Prostate gland (tissue), 2 donors: ENCODE measurements around the gene P2RY6. TPM values are rescaled to one million over a fixed set of nuclear protein-coding genes. Genes with fewer than 3 reads are reported as not detected.

Experiments
- DNase-seq: peaks from one replicate; pipeline ENCODE4 v3.0.0-alpha.2; 2019; ENCODE audit warnings: low spot score
- H3K27ac ChIP-seq, 2 donors: fragments of 200-600 bp; sonication (generic); 2 replicates each; pipeline ENCODE4 v1.5.1; 2017 to 2019
- H3K27me3 ChIP-seq: fragments of 200-600 bp; sonication (generic); replicated peaks from 2 replicates; pipeline ENCODE4 v1.5.1; 2019; ENCODE audit not compliant: insufficient read depth
- H3K36me3 ChIP-seq, 2 donors: fragments of 200-600 bp; sonication (generic); 1 replicate in 1 of 2; 2 replicates in 1 of 2; pipeline versions ENCODE4 v1.5.1 to v1.8.1; 2017 to 2019
- H3K4me1 ChIP-seq: fragments of 200-600 bp; sonication (generic); replicated peaks from 2 replicates; pipeline ENCODE4 v1.5.1; 2019
- H3K4me3 ChIP-seq, 2 donors: fragments of 200-600 bp; sonication (generic); 2 replicates each; pipeline ENCODE4 v1.5.1; 2017 to 2019
- H3K9me3 ChIP-seq: fragments of 200-600 bp; sonication (generic); 2 replicates; pipeline ENCODE4 v1.5.1; 2017
- POLR2A ChIP-seq: fragments of 450-650 bp; IDR thresholded peaks from one replicate; pipeline ENCODE4 v1.6.1; 2016; ENCODE audit warnings: antibody characterized with exemption, mild to moderate bottlenecking
- POLR2AphosphoS5 ChIP-seq: sonication (generic); formaldehyde crosslinking; IDR thresholded peaks from one replicate; pipeline ENCODE4 v1.6.1; 2017; ENCODE audit warnings: antibody characterized with exemption
- WGBS: methylation state at CpG from one replicate; pipeline ENCODE4 v1.1.5; 2018; 5-methylcytosine and 5-hydroxymethylcytosine counted together
- intact Hi-C: fragments of 100-400 bp; cut with DNase I; formaldehyde crosslinking; loops from one replicate; pipeline ENCODE4 v1.14.2; 2022
- total RNA-seq, 2 donors: library from RNA; depleted of rRNA; stranded (reverse); fragments of >200 nt; gene quantifications; one replicate each; pipeline ENCODE4 v1.1.0, GENCODE V29; 2016
- TF ChIP-seq, protein P1 (sequence below), 4 experiments: fragments of 200-600 bp in 2 of 4; fragments of 450-650 bp in 2 of 4; sonication (generic) in 2 of 4; IDR thresholded peaks; 1 replicate in 3 of 4; 2 replicates in 1 of 4; pipeline ENCODE4 v1.5.1; 2016 to 2019; ENCODE audit warnings: antibody characterized with exemption in 4 of 4, mild to moderate bottlenecking in 2 of 4, moderate library complexity in 2 of 4

P2RY6 gene
- total RNA-seq, 2 donors from 2014 or later = 0.64 to 3.5 TPM

- peaks cover 2% of the 10 kb centered on the region for H3K4me1 ChIP-seq
- no peaks in the 10 kb centered on the region for H3K27me3 ChIP-seq
- no peak overlapping the region for H3K27ac ChIP-seq
- H3K9me3 ChIP-seq = no peaks in the 10 kb centered on the region
- H3K4me3 ChIP-seq = no peak overlapping the region
- no peak for DNase-seq
- intact Hi-C loops = no loop called here
- TF ChIP-seq, protein P1, sequence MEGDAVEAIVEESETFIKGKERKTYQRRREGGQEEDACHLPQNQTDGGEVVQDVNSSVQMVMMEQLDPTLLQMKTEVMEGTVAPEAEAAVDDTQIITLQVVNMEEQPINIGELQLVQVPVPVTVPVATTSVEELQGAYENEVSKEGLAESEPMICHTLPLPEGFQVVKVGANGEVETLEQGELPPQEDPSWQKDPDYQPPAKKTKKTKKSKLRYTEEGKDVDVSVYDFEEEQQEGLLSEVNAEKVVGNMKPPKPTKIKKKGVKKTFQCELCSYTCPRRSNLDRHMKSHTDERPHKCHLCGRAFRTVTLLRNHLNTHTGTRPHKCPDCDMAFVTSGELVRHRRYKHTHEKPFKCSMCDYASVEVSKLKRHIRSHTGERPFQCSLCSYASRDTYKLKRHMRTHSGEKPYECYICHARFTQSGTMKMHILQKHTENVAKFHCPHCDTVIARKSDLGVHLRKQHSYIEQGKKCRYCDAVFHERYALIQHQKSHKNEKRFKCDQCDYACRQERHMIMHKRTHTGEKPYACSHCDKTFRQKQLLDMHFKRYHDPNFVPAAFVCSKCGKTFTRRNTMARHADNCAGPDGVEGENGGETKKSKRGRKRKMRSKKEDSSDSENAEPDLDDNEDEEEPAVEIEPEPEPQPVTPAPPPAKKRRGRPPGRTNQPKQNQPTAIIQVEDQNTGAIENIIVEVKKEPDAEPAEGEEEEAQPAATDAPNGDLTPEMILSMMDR (IDR thresholded peaks at IDR 0.05) = no peak
- H3K36me3 ChIP-seq = no peaks in the 10 kb centered on the region
- WGBS = 82% methylated on average over 3 of the region's 3 CpGs
Measured at GRCh38 chr11:73265853-73266645, 6.1 kb upstream of the P2RY6 start.

DNA sequence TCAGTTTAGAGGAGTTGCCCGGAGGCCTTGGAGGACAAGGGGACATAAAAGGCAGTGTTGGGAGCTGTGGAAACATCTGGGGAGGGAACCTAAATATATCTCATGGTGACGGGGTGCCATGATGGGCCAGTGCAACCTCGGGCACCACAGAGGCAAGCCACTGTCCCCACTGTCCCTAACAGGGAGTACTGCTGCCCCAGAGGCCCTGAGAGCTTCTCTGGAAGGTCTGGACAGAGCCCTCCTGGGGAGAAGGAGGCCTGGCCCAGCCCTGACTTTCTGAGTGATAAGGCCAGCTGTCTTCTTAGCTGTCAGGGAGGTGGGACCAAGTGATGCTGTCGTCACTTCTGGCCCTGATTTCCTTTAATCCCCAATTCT lies 5.5 kb upstream of the P2RY6 start:
- Histone ChIP-seq H3K9me3 (no peaks in the 10 kb centered on the region), H3K27me3 (no peaks in the 10 kb centered on the region), H3K4me3 (no peak overlapping the region), H3K36me3 (no peaks in the 10 kb centered on the region), H3K4me1 (peaks cover 2% of the 10 kb centered on the region), H3K27ac (no peak overlapping the region)
- DNase-seq = no peak
- intact Hi-C loops = no loop called here
- TF ChIP-seq POLR2A (no peak), POLR2AphosphoS5 (no peak)
- TF ChIP-seq, protein P1 (IDR thresholded peaks at IDR 0.05) = no peak
- WGBS = 91% methylated on average over 4 of the region's 4 CpGs

DNA sequence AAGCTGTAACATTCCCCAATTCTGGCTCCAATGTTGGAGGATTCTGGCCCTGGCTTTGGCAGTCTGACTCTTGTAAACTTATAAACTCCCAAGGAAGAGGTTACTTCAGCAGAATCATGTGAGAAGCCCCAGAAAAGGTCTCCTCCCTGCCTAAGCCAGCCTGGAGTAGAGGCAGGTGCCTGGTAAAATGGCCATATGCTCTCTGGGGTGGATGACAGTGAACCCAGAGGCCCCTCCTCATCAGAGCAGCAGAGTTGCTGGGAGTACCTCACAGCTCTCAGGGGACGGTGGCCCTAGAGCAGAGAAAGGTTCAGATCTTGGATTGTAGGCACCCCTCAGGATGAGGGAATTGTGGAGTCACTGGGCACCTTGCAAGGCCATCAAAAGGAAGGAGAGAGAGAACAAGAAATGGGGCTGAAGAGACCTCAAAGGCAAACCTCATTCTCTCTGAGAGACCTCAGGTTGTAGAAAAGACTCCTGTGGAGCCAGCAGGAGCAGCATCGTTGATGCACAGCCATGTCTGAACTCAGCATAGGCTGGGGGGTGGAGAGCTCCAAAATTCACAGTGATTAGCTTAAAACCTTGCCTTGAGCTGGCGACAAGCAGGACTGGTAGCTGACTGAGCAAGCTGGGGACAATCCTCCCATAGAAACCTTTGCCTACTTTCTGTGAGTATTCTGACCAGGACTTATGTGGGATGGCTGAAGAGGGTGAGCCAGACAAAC lies 4.9 kb upstream of the P2RY6 start:
- H3K4me1 ChIP-seq = peaks cover 2% of the 10 kb centered on the region
- intact Hi-C loops = no loop called here
- H3K27me3 ChIP-seq = no peaks in the 10 kb centered on the region
- TF ChIP-seq POLR2AphosphoS5 = no peak
- no peak for TF ChIP-seq POLR2A
- TF ChIP-seq, protein P1 (IDR thresholded peaks at IDR 0.05) = no peak
- H3K4me3 ChIP-seq = no peak overlapping the region
- no peaks in the 10 kb centered on the region for H3K36me3 ChIP-seq
- H3K27ac ChIP-seq = no peak overlapping the region
- no peak for DNase-seq
- 78% methylated on average over 3 of the region's 3 CpGs for WGBS
- no peaks in the 10 kb centered on the region for H3K9me3 ChIP-seq

DNA sequence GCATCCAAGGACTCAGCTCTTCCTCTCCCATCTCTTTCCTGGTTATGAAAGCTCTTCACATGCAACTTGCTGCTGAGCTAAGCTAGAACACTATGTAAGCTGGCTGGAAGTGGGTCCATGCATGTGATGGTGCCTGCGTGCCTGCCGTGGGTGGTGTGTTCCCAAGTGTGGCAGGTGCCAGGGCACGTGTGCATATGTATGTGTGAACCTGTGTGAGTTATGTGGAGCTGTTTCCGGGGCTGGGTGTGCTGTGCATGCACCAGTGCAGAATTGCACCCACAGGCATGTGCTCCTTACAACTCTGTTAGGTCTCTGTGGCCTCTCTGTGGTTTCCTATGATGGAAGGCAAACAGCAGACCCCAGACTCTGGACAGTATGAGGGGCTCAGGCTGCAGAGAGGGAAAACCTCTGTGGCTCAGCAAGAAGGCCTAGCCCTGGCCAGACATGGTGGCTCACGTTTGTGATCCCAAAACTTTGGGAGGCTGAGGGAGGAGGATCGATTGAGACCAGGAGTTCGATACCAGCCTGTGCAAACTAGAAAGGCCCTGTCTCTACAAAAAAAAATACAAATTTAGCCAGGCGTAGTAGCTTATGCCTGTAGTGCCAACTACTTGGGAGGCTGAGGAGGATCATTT lies 4.1 kb upstream of the P2RY6 start:
- TF ChIP-seq POLR2A = no peak
- TF ChIP-seq, protein P1 (IDR thresholded peaks at IDR 0.05) = no peak
- TF ChIP-seq POLR2AphosphoS5 = no peak
- H3K27ac ChIP-seq = no peak overlapping the region
- intact Hi-C loops = no loop called here
- H3K9me3 ChIP-seq = no peaks in the 10 kb centered on the region
- no peak overlapping the region for H3K4me3 ChIP-seq
- no peak for DNase-seq
- 94% methylated on average over 8 of the region's 8 CpGs for WGBS
- no peaks in the 10 kb centered on the region for H3K27me3 ChIP-seq
- H3K4me1 ChIP-seq = peaks cover 2% of the 10 kb centered on the region
- H3K36me3 ChIP-seq = no peaks in the 10 kb centered on the region
